ENCODE measurements around the gene MAML3.

MAML3 gene

DNA sequence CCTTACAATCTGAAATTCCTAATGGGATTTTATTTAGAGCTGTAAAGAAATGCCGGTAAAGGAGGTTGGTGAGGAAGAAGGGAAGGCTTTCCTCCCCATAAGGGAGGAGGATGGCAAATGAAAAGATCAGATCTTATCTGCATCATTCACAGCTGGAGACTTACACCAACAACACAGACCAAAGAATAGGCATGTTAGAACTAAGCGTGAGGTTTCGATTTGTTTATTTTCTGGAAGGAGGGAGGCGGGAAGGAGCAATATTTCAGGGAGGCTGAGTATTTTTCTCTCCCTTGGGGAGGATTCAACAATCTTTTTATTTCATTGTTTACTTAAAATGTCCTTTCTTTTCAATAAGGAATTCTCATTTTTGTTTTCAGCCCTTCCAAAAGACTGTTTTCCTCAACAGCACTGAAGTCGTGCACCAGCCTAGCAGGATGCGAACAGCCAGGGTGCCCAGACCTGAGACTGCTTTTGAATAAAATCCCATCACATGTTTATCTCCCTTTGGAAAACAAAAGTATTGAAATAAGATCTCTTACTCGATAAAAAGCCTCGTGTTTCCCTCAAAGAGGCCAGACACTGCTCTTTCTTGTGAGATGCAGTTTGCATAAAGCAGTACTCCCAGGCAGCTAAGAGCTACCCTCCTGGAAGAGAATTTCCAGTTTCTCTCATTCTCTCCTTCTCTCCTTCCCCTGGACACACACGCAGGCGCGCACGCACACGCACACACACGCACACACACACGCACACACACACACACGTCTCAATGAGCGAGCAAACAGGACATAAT is 252.3 kb downstream of the MAML3 start:
- DNase-seq (ENCODE audit: extremely low spot score), result peak; percentile 22
- ChIA-PET POLR2A (interaction anchor here (0.6 to 1.0 kb wide), 4 partner anchors 9 to 526 kb away, joined by 3 to 4 read pairs (median 4); partner anchors contain the start of gene CLGN), CTCF (interaction anchor here (0.6 to 1.1 kb wide), 2 partner anchors 14 to 165 kb away, joined by 7 read pairs; no protein-coding TSS in a partner anchor)
- TF ChIP-seq L3MBTL2 (conservative IDR thresholded peaks at IDR 0.05) (0 out of 2 replicates have a peak, but pooled peaks have one; percentile 23), FOXK2 (IDR thresholded peaks at IDR 0.05) (no peak)

DNA sequence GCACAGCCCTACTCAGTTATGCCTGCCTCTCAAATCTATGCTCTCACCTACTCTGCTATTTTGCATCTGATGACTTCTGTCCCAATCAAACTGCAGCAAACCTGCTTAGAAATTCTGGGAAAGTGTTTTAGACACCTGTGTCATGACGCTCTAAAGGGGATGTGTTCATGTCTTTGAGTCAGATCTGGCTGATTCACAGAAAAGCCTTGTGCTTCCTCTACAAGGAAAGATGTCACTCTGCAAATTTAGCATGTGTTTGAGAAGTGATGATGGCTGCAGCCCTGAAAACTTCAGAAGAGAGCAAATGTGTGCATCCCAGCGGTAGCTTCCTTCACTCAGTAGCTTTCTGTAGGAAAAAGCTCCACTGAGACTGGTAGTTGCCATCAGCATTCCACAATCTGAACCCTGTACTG is 253.0 kb downstream of the MAML3 start:
- DNase-seq (ENCODE audit: extremely low spot score), result no peak
- ChIA-PET POLR2A (interaction anchor here (0.7 to 1.0 kb wide), 3 partner anchors 8 to 526 kb away, joined by 3 to 4 read pairs (median 3); partner anchors contain the start of gene CLGN), CTCF (interaction anchor here (1.1 kb wide), 1 partner anchor 13 kb away, joined by 7 read pairs; no protein-coding TSS in a partner anchor)
- TF ChIP-seq ZNF384 (IDR thresholded peaks at IDR 0.05) (no peak), CTBP1 (IDR thresholded peaks at IDR 0.05; ENCODE audit: borderline replicate concordance) (no peak), BHLHE40 (IDR thresholded peaks at IDR 0.05; ENCODE audit: borderline replicate concordance) (no peak), FOXK2 (IDR thresholded peaks at IDR 0.05) (no peak), ARNT (IDR thresholded peaks at IDR 0.05) (no peak), NFRKB (IDR thresholded peaks at IDR 0.05) (no peak), TARDBP (IDR thresholded peaks at IDR 0.05) (no peak)
- TF ChIP-seq, protein P1, sequence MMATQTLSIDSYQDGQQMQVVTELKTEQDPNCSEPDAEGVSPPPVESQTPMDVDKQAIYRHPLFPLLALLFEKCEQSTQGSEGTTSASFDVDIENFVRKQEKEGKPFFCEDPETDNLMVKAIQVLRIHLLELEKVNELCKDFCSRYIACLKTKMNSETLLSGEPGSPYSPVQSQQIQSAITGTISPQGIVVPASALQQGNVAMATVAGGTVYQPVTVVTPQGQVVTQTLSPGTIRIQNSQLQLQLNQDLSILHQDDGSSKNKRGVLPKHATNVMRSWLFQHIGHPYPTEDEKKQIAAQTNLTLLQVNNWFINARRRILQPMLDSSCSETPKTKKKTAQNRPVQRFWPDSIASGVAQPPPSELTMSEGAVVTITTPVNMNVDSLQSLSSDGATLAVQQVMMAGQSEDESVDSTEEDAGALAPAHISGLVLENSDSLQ (IDR thresholded peaks at IDR 0.05), result no peak

DNA sequence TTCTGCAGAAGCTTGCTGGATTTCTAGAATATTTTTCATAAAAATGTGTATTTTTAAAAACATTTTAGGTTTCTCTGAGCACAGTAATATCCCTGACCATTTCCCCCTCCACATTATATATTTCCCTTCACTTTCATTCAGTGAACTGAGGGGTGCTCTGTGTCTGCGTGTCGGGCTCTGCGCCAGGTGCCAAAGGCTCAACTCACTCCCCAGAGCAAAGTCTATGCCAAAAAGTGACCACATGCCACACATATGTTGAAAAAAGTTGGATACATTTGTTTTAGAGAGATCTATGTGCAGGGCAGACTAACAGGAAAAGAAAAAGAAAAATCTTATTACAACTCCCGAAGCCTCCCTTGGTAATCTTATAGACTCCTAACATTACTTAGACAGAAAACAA is 254.6 kb downstream of the MAML3 start:
- DNase-seq (ENCODE audit: extremely low spot score), result no peak
- ChIA-PET POLR2A (no interaction called here), CTCF (no interaction called here)
- TF ChIP-seq BHLHE40 (IDR thresholded peaks at IDR 0.05; ENCODE audit: borderline replicate concordance) (no peak), NFRKB (IDR thresholded peaks at IDR 0.05) (no peak), FOXM1 (IDR thresholded peaks at IDR 0.05; ENCODE audit: borderline replicate concordance) (no peak), HDGF (IDR thresholded peaks at IDR 0.05; ENCODE audit: borderline replicate concordance) (no peak), ELF4 (IDR thresholded peaks at IDR 0.05) (no peak), SP1 (IDR thresholded peaks at IDR 0.05) (no peak)
- TF ChIP-seq, protein P1 (IDR thresholded peaks at IDR 0.05), result no peak

DNA sequence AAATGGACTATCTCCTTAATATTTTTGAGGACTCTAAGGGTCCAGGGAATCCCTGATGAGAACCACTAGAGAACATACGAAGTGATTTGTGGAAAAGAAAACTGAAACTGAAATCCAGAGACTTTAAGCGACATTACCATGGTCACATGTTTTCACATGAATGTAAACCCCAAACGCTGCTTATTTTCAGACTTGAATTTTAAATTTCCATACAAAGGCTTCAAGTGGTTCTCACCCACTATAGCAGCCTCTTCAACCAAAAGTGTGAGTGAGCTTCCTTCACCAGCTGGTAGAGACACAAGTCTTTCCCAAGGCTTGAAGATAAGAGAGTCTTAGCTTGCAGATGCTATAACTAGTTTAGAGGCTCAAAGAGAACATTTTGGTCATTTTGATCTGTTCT is 255.7 kb downstream of the MAML3 start:
- DNase-seq (ENCODE audit: extremely low spot score), result no peak
- CTCF ChIA-PET, result interaction anchor here (0.9 kb wide), 1 partner anchor 13 kb away, joined by 3 read pairs; no protein-coding TSS in a partner anchor
- TF ChIP-seq FOXK2 (IDR thresholded peaks at IDR 0.05) (no peak), SP1 (IDR thresholded peaks at IDR 0.05) (no peak)
- POLR2A ChIA-PET, result no interaction called here

DNA sequence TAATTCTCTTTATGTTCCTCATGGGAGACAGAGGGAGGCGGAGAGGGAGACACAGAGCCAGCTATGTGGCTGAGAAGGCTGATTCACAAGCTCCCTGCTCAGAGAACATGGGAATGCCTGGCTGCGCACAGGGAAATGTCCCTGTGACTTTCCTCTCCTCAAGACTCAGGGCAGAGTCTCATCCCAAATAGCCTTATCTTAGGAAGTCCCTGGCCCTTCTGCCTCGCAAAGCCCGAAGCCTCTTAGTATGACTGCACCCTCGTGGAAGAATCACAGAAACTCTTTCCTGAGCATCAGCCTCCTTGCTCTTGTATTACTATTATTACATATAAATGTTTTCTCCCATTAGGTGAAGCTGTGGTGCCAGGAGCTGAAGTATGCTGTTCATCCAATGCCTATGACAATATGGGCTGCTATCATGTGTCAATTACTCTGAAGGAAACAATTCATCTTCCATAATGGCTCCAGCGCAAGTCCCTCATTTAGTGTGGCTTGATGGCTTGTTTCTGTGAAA is 257.8 kb downstream of the MAML3 start:
- ChIA-PET CTCF (interaction anchor here (0.5 kb wide), 1 partner anchor 35 kb away, joined by 3 read pairs; no protein-coding TSS in a partner anchor), POLR2A (no interaction called here)
- TF ChIP-seq BHLHE40 (IDR thresholded peaks at IDR 0.05; ENCODE audit: borderline replicate concordance) (no peak), FOXK2 (IDR thresholded peaks at IDR 0.05) (no peak), NFRKB (IDR thresholded peaks at IDR 0.05) (no peak), HDGF (IDR thresholded peaks at IDR 0.05; ENCODE audit: borderline replicate concordance) (no peak), L3MBTL2 (conservative IDR thresholded peaks at IDR 0.05) (no peak), ARNT (IDR thresholded peaks at IDR 0.05) (no peak), CTBP1 (IDR thresholded peaks at IDR 0.05; ENCODE audit: borderline replicate concordance) (no peak), ELF4 (IDR thresholded peaks at IDR 0.05) (no peak), FOXA1 (IDR thresholded peaks at IDR 0.05) (no peak), TARDBP (IDR thresholded peaks at IDR 0.05) (no peak), FOXM1 (IDR thresholded peaks at IDR 0.05; ENCODE audit: borderline replicate concordance) (no peak)
- TF ChIP-seq, protein P1 (IDR thresholded peaks at IDR 0.05), result no peak
- DNase-seq (ENCODE audit: extremely low spot score), result no peak

DNA sequence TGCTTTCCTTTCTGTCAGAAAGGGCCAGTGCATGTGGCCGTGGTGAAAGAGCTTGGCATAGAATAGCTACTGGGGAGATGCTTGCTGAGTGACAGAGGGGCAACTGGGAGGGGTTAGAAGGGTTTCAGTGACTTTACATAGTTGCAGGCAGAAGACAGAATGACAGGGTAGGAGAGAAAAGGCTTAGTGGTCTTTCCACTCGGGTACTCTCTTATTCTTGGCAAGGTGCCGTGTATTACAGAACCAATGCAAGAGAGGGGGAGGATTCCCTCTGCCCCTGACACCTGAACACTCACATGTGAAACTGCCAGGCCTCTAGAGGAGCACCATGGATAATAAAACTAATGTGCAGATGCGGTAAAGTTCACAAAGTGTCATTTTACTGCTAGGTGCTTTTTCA is 260.2 kb downstream of the MAML3 start:
- TF ChIP-seq ARNT (IDR thresholded peaks at IDR 0.05), result no peak
- no peak for TF ChIP-seq FOXK2 (IDR thresholded peaks at IDR 0.05)
- no peak for TF ChIP-seq HDGF (IDR thresholded peaks at IDR 0.05; ENCODE audit: borderline replicate concordance)
- TF ChIP-seq L3MBTL2 (conservative IDR thresholded peaks at IDR 0.05), result no peak
- TF ChIP-seq TARDBP (IDR thresholded peaks at IDR 0.05), result no peak
- no peak for TF ChIP-seq SUZ12 (IDR thresholded peaks at IDR 0.05)
- no peak for TF ChIP-seq BHLHE40 (IDR thresholded peaks at IDR 0.05; ENCODE audit: borderline replicate concordance)
- no peak for TF ChIP-seq FOXM1 (IDR thresholded peaks at IDR 0.05; ENCODE audit: borderline replicate concordance)
- TF ChIP-seq ELF4 (IDR thresholded peaks at IDR 0.05), result no peak
- no peak for TF ChIP-seq SP1 (IDR thresholded peaks at IDR 0.05)
- TF ChIP-seq, protein P1 (IDR thresholded peaks at IDR 0.05), result no peak
- TF ChIP-seq CTBP1 (IDR thresholded peaks at IDR 0.05; ENCODE audit: borderline replicate concordance), result no peak
- TF ChIP-seq LEF1 (IDR thresholded peaks at IDR 0.05; ENCODE audit: borderline replicate concordance), result no peak
- no peak for TF ChIP-seq ZNF384 (IDR thresholded peaks at IDR 0.05)
- no peak for TF ChIP-seq NFRKB (IDR thresholded peaks at IDR 0.05)
- TF ChIP-seq FOXA1 (IDR thresholded peaks at IDR 0.05), result no peak
- ChIA-PET CTCF (no interaction called here), POLR2A (no interaction called here)
- no peak for DNase-seq (ENCODE audit: extremely low spot score)
